NCI-H1105 treated with DMSO at 0.1 percent for 48 hours (cell line): ENCODE results near the gene OR10J1.
"Not testable (repeated sequence)": the region's sequence is repeated elsewhere in the genome, so short reads cannot be mapped to it uniquely, and the experiment has no call there.

ENCODE experiments used
- DNase-seq: peaks from one replicate; lab custom pipeline; 2025; lab: John Stamatoyannopoulos, UW

OR10J1 gene

GRCh38 chr1:159439422-159439821, at the start of gene OR10J1:
Gene OR10J1, plus strand, starts transcription at chr1:159439722. Its CDS starts 70 bp downstream, at chr1:159439792.
- no peak for DNase-seq

GRCh38 chr1:159406821-159407220, 32.7 kb upstream of the OR10J1 start:
- no peak for DNase-seq

GRCh38 chr1:159408862-159409400, 30.6 kb upstream of the OR10J1 start:
- no peak for DNase-seq

GRCh38 chr1:159421821-159422220, 17.7 kb upstream of the OR10J1 start:
- DNase-seq, result no peak

GRCh38 chr1:159428536-159428935, 11.0 kb upstream of the OR10J1 start:
- no peak for DNase-seq

- no peak for DNase-seq
Measured at GRCh38 chr1:159429074-159429861, 10.3 kb upstream of the OR10J1 start.

GRCh38 chr1:159430985-159431384, 8.5 kb upstream of the OR10J1 start:
- no peak for DNase-seq

- no peak for DNase-seq
Measured at GRCh38 chr1:159431904-159432303, 7.6 kb upstream of the OR10J1 start, which contains the start of gene OR10J4. Gene OR10J4, plus strand, starts transcription at chr1:159432204.

GRCh38 chr1:159436469-159436868, 3.1 kb upstream of the OR10J1 start:
- DNase-seq, result no peak

- DNase-seq, result no peak
Measured at GRCh38 chr1:159441360-159441759, 1.8 kb downstream of the OR10J1 start.

- no peak for DNase-seq
Measured at GRCh38 chr1:159442428-159442827, 2.9 kb downstream of the OR10J1 start.

GRCh38 chr1:159443066-159443750, 3.7 kb downstream of the OR10J1 start:
- DNase-seq, result no peak

- DNase-seq, result no peak
Measured at GRCh38 chr1:159444511-159444910, 5.0 kb downstream of the OR10J1 start.

- no peak for DNase-seq
Measured at GRCh38 chr1:159448181-159448580, 8.7 kb downstream of the OR10J1 start.

GRCh38 chr1:159449605-159450004, 10.1 kb downstream of the OR10J1 start:
- not testable (repeated sequence) for DNase-seq

- no peak for DNase-seq
Measured at GRCh38 chr1:159459551-159459950, 20.0 kb downstream of the OR10J1 start.

- no peak for DNase-seq
Measured at GRCh38 chr1:159465191-159465603, 25.7 kb downstream of the OR10J1 start.

- DNase-seq, result no peak
Measured at GRCh38 chr1:159468321-159468720, 28.8 kb downstream of the OR10J1 start.

GRCh38 chr1:159469921-159470533, 30.5 kb downstream of the OR10J1 start:
- no peak for DNase-seq

- no peak for DNase-seq
Measured at GRCh38 chr1:159473335-159473734, 33.8 kb downstream of the OR10J1 start.

- DNase-seq, result no peak
Measured at GRCh38 chr1:159474926-159475325, 35.4 kb downstream of the OR10J1 start.

GRCh38 chr1:159483501-159483900, 44.0 kb downstream of the OR10J1 start:
- no peak for DNase-seq
